GM23338 (cell line): ENCODE measurements around the gene CYP19A1. TPM values are rescaled to one million over a fixed set of nuclear protein-coding genes. Genes with fewer than 3 reads are reported as not detected.

Experiments
- ATAC-seq: fragments of 200-7000 bp; cut with Tn5 transposase; 3 replicates; pipeline ENCODE4 v1.9.1; 2020
- DNase-seq: peaks from one replicate; pipeline ENCODE4 v3.0.0-alpha.2; 2015; ENCODE audit warnings: low spot score
- H2AFZ ChIP-seq: fragments of 200-600 bp; sonication (generic); 2 replicates; pipeline ENCODE4 v1.8.0; 2016; ENCODE audit warnings: antibody characterized with exemption, mild to moderate bottlenecking, moderate library complexity
- H3F3A ChIP-seq: fragments of 200-600 bp; sonication (generic); replicated peaks from 2 replicates; pipeline ENCODE4 v1.8.0; 2017; ENCODE audit warnings: antibody characterized with exemption, mixed run types, low read depth
- H3K27ac ChIP-seq: fragments of 200-600 bp; sonication (generic); 2 replicates; pipeline ENCODE4 v1.6.1; 2016; ENCODE audit warnings: low read depth
- H3K27me3 ChIP-seq: fragments of 200-600 bp; sonication (generic); 2 replicates; pipeline ENCODE4 v1.8.0; 2016; ENCODE audit warnings: mild to moderate bottlenecking, mixed run types, moderate library complexity; ENCODE audit not compliant: insufficient read depth
- H3K36me3 ChIP-seq: fragments of 200-600 bp; sonication (generic); 2 replicates; pipeline ENCODE4 v1.8.0; 2016; ENCODE audit warnings: mild to moderate bottlenecking; ENCODE audit not compliant: insufficient read depth
- H3K4me1 ChIP-seq: fragments of 200-600 bp; sonication (generic); 2 replicates; pipeline ENCODE4 v1.8.0; 2016; ENCODE audit warnings: mild to moderate bottlenecking, moderate library complexity; ENCODE audit not compliant: insufficient read depth
- H3K4me2 ChIP-seq: fragments of 200-600 bp; sonication (generic); 2 replicates; pipeline ENCODE4 v1.7.1; 2017; ENCODE audit warnings: mixed run types
- H3K4me3 ChIP-seq: fragments of 200-600 bp; sonication (generic); 2 replicates; pipeline ENCODE4 v1.6.1; 2016; ENCODE audit warnings: mixed run types
- H3K79me2 ChIP-seq: fragments of 200-600 bp; sonication (generic); replicated peaks from 2 replicates; pipeline ENCODE4 v1.8.0; 2017; ENCODE audit warnings: mild to moderate bottlenecking; ENCODE audit not compliant: insufficient read depth
- H3K9me2 ChIP-seq: fragments of 200-600 bp; sonication (generic); 2 replicates; pipeline ENCODE4 v1.8.0; 2017; ENCODE audit not compliant: insufficient read depth
- H4K20me1 ChIP-seq: fragments of 200-600 bp; sonication (generic); replicated peaks from 2 replicates; pipeline ENCODE4 v1.8.0; 2017; ENCODE audit warnings: mild to moderate bottlenecking; ENCODE audit not compliant: insufficient read depth
- H3K27ac Mint-ChIP-seq: 2 replicates; pipeline ENCODE4 v1.8.0; 2020; ENCODE audit warnings: inconsistent platforms, mild to moderate bottlenecking, moderate library complexity, mixed read lengths
- H3K27me3 Mint-ChIP-seq: 3 replicates; pipeline ENCODE4 v1.8.0; 2022; ENCODE audit warnings: low read depth, mild to moderate bottlenecking, moderate library complexity, mixed read lengths, inconsistent platforms; ENCODE audit not compliant: insufficient read depth, poor library complexity
- H3K36me3 Mint-ChIP-seq: 3 replicates; pipeline ENCODE4 v1.8.0; 2021; ENCODE audit warnings: low read depth, mild to moderate bottlenecking, inconsistent platforms, moderate library complexity, mixed read lengths
- H3K4me1 Mint-ChIP-seq: 3 replicates; pipeline ENCODE4 v1.8.0; 2020; ENCODE audit warnings: mild to moderate bottlenecking, inconsistent platforms, mixed read lengths
- H3K4me3 Mint-ChIP-seq: 3 replicates; pipeline ENCODE4 v1.8.0; 2021; ENCODE audit warnings: moderate library complexity, mild to moderate bottlenecking, inconsistent platforms, mixed read lengths
- H3K9me3 Mint-ChIP-seq: 3 replicates; pipeline ENCODE4 v1.8.0; 2020; ENCODE audit warnings: moderate library complexity, mild to moderate bottlenecking, inconsistent platforms, mixed read lengths
- CREB1 ChIP-seq: fragments of 250-450 bp; sonication (Bioruptor Pico); IDR thresholded peaks from 2 replicates; pipeline ENCODE4 v1.5.0; 2020; ENCODE audit warnings: low read depth, mild to moderate bottlenecking, moderate library complexity
- CTCF ChIP-seq, 2 experiments: fragments of 200-600 bp in 1 of 2; sonication (generic) in 1 of 2; conservative IDR thresholded peaks; 2 replicates each; pipeline versions ENCODE4 v1.5.1 to v1.6.1; 2016 to 2017; ENCODE audit warnings: antibody characterized with exemption in 2 of 2, low read depth in 2 of 2, mild to moderate bottlenecking in 2 of 2, moderate library complexity in 1 of 2
- ETS1 ChIP-seq: IDR thresholded peaks from 2 replicates; pipeline ENCODE4 v1.6.1; 2016; ENCODE audit warnings: antibody characterized with exemption
- EZH2 ChIP-seq: fragments of 200-600 bp; sonication (generic); IDR thresholded peaks from one replicate; pipeline ENCODE4 v1.8.0; 2017; ENCODE audit warnings: antibody characterized with exemption, mild to moderate bottlenecking, low read depth; ENCODE audit not compliant: unreplicated experiment
- EZH2phosphoT487 ChIP-seq: fragments of 200-600 bp; sonication (generic); IDR thresholded peaks from one replicate; pipeline ENCODE4 v1.8.1; 2018; ENCODE audit warnings: antibody characterized with exemption; ENCODE audit not compliant: unreplicated experiment
- JUNB ChIP-seq: IDR thresholded peaks from one replicate; pipeline ENCODE4 v1.6.1; 2016; ENCODE audit warnings: antibody characterized with exemption; ENCODE audit not compliant: unreplicated experiment
- NANOG ChIP-seq: IDR thresholded peaks from 2 replicates; pipeline ENCODE4 v1.6.1; 2016; ENCODE audit warnings: antibody characterized with exemption, borderline replicate concordance
- POLR2AphosphoS5 ChIP-seq: IDR thresholded peaks from 2 replicates; pipeline ENCODE4 v1.6.1; 2016; ENCODE audit warnings: antibody characterized with exemption, low read depth
- REST ChIP-seq: IDR thresholded peaks from one replicate; pipeline ENCODE4 v1.6.1; 2018; ENCODE audit warnings: antibody characterized with exemption; ENCODE audit not compliant: unreplicated experiment
- STAT1 ChIP-seq: IDR thresholded peaks from one replicate; pipeline ENCODE4 v1.6.1; 2016; ENCODE audit warnings: antibody characterized with exemption; ENCODE audit not compliant: unreplicated experiment
- ZNF114 ChIP-seq: fragments of 250-450 bp; sonication (Bioruptor Pico); IDR thresholded peaks from 2 replicates; pipeline ENCODE4 v1.5.0; 2020; ENCODE audit warnings: mild to moderate bottlenecking, moderate library complexity
- ZNF331 ChIP-seq: fragments of 250-450 bp; sonication (Bioruptor Pico); IDR thresholded peaks from 2 replicates; pipeline ENCODE4 v1.5.0; 2020; ENCODE audit warnings: low read depth, mild to moderate bottlenecking, moderate library complexity
- ZNF462 ChIP-seq: fragments of 250-450 bp; sonication (Bioruptor Pico); IDR thresholded peaks from 2 replicates; pipeline ENCODE4 v1.5.0; 2020; ENCODE audit warnings: mild to moderate bottlenecking, moderate library complexity
- polyA plus RNA-seq: library from polyadenylated mRNA; unstranded; fragments of >200 nt; fragmentation: Nextera tagmentation; extraction: Ambion mirVana; gene quantifications from 2 replicates; pipeline ENCODE4 v1.2.1, GENCODE V29; 2016
- total RNA-seq: library from RNA; depleted of rRNA; stranded (reverse); fragments of >200 nt; shearing (Covaris generic); gene quantifications from 2 replicates; pipeline ENCODE4 v1.2.3, GENCODE V29; 2014

CYP19A1 gene
- total and polyA plus RNA-seq, 2 experiments from 2014 or later = 0.42 TPM; not detected in 1

- H3K27me3 ChIP-seq = no peaks in the 10 kb centered on the region
- Mint-ChIP-seq H3K4me3 (no peak overlapping the region), H3K27ac (no peak overlapping the region), H3K27me3 (no peaks in the 10 kb centered on the region), H3K36me3 (peaks cover 9% of the 10 kb centered on the region; the same call in 2 of the 3 replicates), H3K9me3 (peaks cover 13% of the 10 kb centered on the region; the same call in 2 of the 3 replicates), H3K4me1 (peaks cover 22% of the 10 kb centered on the region)
- H3K79me2 ChIP-seq = no peaks in the 10 kb centered on the region
- no peak overlapping the region for H2AFZ ChIP-seq
- no peak for TF ChIP-seq EZH2
- no peak for TF ChIP-seq NANOG
- no peak for TF ChIP-seq REST
- TF ChIP-seq JUNB = no peak
- TF ChIP-seq CTCF (conservative IDR thresholded peaks at IDR 0.05; ENCODE audit: low read depth in 2 of 2) = no peak
- TF ChIP-seq STAT1 = no peak
- no peak for TF ChIP-seq EZH2phosphoT487
- TF ChIP-seq ZNF331 (CRISPR knock-in tag) = no peak
- TF ChIP-seq CREB1 = no peak
- TF ChIP-seq POLR2AphosphoS5 = no peak
- TF ChIP-seq ZNF114 (CRISPR knock-in tag) = no peak
- TF ChIP-seq ZNF462 (CRISPR knock-in tag) = no peak
- TF ChIP-seq ETS1 = no peak
- no peak overlapping the region for H3K4me3 ChIP-seq
- H3F3A ChIP-seq = no peaks in the 10 kb centered on the region
- peaks cover 13% of the 10 kb centered on the region; the same call in 1 of the 2 replicates for H3K4me1 ChIP-seq
- peaks cover 5% of the 10 kb centered on the region for H3K9me2 ChIP-seq
- no peaks in the 10 kb centered on the region for H4K20me1 ChIP-seq
- no peak for ATAC-seq
- no peak overlapping the region for H3K27ac ChIP-seq
- DNase-seq = no peak
- H3K4me2 ChIP-seq = no peak overlapping the region
- no peaks in the 10 kb centered on the region for H3K36me3 ChIP-seq
These were observed 49.3 kb upstream of the CYP19A1 start for GRCh38 chr15:51387699-51388041.
